Measurements from ENCODE around the gene LRRC49.
"Not testable (repeated sequence)": the region's sequence is repeated elsewhere in the genome, so short reads cannot be mapped to it uniquely, and the experiment has no call there.

DNA sequence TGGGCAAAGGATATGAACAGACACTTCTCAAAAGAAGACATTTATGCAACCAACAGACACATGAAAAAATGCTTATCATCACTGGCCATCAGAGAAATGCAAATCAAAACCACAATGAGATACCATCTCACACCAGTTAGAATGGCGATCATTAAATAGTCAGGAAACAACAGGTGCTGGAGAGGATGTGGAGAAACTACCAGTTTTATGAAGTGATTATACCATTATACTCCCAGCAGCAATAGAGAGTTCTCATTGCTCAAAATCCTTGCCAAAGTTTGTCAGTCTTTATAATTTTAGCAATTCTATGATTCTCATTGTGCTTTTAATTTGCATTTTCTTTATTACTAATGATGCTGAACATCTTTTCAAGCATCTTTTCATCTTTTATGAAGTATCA is 34.3 kb downstream of the LRRC49 start:
- not testable (repeated sequence) for TF ChIP-seq CTCF (conservative IDR thresholded peaks at IDR 0.05; ENCODE audit: low read depth in 2 of 2); EZH2 (IDR thresholded peaks at IDR 0.05; ENCODE audit: low read depth, unreplicated experiment); POLR2AphosphoS5 (IDR thresholded peaks at IDR 0.05; ENCODE audit: low read depth); CREB1 (CRISPR knock-in tag; IDR thresholded peaks at IDR 0.05; ENCODE audit: low read depth); ETS1 (IDR thresholded peaks at IDR 0.05); EZH2phosphoT487 (IDR thresholded peaks at IDR 0.05; ENCODE audit: unreplicated experiment); ZNF331 (CRISPR knock-in tag; IDR thresholded peaks at IDR 0.05; ENCODE audit: low read depth); JUNB (IDR thresholded peaks at IDR 0.05; ENCODE audit: unreplicated experiment)
- TF ChIP-seq, protein P1, sequence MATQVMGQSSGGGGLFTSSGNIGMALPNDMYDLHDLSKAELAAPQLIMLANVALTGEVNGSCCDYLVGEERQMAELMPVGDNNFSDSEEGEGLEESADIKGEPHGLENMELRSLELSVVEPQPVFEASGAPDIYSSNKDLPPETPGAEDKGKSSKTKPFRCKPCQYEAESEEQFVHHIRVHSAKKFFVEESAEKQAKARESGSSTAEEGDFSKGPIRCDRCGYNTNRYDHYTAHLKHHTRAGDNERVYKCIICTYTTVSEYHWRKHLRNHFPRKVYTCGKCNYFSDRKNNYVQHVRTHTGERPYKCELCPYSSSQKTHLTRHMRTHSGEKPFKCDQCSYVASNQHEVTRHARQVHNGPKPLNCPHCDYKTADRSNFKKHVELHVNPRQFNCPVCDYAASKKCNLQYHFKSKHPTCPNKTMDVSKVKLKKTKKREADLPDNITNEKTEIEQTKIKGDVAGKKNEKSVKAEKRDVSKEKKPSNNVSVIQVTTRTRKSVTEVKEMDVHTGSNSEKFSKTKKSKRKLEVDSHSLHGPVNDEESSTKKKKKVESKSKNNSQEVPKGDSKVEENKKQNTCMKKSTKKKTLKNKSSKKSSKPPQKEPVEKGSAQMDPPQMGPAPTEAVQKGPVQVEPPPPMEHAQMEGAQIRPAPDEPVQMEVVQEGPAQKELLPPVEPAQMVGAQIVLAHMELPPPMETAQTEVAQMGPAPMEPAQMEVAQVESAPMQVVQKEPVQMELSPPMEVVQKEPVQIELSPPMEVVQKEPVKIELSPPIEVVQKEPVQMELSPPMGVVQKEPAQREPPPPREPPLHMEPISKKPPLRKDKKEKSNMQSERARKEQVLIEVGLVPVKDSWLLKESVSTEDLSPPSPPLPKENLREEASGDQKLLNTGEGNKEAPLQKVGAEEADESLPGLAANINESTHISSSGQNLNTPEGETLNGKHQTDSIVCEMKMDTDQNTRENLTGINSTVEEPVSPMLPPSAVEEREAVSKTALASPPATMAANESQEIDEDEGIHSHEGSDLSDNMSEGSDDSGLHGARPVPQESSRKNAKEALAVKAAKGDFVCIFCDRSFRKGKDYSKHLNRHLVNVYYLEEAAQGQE (IDR thresholded peaks at IDR 0.05; ENCODE audit: unreplicated experiment): not testable (repeated sequence)

Data from GM23338 (cell line).